HG03354 (cell line): ENCODE data around the gene OSBPL3.
A peak's percentile ranks its signal among the peaks of the same experiment; 100 is the strongest.

Source experiments
- ATAC-seq: cut with Tn5 transposase; IDR thresholded peaks from one replicate; pipeline ENCODE4 v1.9.1; 2021; ENCODE audit warnings: mild to moderate bottlenecking; ENCODE audit not compliant: unreplicated experiment, poor library complexity, severe bottlenecking

The OSBPL3 gene

DNA sequence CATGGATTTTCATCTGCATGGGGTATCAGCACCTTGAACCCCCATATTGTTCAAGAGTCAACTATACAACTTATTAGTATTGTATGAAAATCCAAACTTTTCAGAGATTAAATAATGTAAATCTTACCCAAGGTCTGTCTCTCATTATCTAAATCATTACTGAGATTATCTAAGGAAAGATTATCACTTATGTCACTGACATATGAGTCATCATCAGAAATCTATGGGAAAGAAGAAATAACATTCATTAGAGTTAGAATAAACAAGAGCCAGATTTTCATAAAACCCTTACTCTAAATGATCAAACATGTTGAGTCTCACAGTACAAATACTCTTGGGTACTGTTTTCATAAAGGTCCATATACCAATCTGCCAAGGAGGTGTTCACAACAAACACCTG is 139.4 kb downstream of the OSBPL3 start:
- ATAC-seq = no peak

- peak; percentile 71 for ATAC-seq
These were observed 143.9 kb downstream of the OSBPL3 start for GRCh38 chr7:24836084-24836483.

DNA sequence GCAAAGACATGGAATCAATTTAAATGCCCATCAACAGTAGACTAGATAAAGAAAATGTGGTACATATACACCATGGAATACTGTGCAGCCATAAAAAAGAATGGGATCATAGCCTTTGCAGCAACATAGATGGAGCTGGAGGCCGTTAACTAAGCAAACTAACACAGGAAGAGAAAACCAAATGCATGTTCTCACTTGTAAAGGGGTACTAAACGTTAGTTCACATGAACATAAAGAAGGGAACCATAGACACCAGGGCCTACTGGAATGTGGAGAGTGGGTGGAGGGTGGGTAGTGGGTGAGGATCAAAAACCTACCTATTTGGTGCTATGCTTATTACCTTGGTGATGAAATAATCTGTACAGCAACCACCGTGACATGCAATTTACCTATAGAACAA is 144.3 kb downstream of the OSBPL3 start:
- ATAC-seq = peak; percentile 24

GRCh38 chr7:24834128-24834798 is 145.7 kb downstream of the OSBPL3 start:
- peak; percentile 63 for ATAC-seq

DNA sequence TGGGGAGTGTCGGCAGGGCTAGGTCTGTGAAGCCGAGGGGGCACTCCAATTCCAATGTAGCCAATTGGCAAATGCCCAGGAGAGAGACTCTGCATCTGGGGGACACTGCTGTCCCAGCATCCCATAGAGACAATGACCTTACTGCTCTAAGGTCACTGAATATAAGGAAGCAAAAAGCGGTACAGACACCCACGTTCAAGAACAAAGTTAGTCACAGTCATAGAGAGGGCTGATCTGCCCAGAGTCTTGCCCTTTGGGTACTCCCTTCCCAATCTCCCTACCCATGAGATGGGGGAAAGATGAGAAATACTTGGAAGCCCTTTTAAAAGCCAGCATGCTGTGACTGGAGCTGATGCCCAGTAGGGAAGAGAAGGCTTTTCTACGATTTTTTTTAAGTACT is 146.4 kb downstream of the OSBPL3 start:
- ATAC-seq = no peak

GRCh38 chr7:24831240-24831639 is 148.7 kb downstream of the OSBPL3 start:
- no peak for ATAC-seq

DNA sequence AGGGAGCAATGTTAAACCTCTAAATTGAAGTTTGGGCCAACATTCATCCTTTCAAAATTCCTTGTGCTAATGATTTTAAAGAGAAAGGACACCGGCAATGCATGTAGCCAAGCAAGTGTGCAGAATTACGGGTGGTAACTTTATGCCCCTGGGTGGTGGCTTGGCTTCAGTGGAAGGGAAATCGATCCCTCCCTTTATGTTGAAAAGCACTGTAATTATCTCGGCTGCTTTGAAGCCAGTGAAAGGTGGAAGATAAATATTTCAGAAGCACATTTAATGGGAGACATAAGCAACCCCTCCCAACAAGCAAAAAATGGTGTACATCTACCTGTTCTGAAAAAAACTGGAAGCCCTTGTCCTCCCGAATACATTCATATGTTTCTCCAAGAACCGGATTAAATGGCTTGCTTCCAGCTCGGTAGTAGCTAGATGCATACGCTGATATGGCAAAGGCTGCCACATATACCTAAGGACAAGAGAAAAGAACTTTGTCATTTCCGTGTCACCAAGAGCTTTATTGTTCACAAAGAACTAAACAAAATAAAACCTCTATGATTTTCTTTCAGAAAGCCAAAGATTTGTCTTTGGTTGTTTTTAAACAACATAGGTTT is 149.4 kb downstream of the OSBPL3 start:
- no peak for ATAC-seq

- no peak for ATAC-seq
These were observed 150.2 kb downstream of the OSBPL3 start for GRCh38 chr7:24829787-24830186.

DNA sequence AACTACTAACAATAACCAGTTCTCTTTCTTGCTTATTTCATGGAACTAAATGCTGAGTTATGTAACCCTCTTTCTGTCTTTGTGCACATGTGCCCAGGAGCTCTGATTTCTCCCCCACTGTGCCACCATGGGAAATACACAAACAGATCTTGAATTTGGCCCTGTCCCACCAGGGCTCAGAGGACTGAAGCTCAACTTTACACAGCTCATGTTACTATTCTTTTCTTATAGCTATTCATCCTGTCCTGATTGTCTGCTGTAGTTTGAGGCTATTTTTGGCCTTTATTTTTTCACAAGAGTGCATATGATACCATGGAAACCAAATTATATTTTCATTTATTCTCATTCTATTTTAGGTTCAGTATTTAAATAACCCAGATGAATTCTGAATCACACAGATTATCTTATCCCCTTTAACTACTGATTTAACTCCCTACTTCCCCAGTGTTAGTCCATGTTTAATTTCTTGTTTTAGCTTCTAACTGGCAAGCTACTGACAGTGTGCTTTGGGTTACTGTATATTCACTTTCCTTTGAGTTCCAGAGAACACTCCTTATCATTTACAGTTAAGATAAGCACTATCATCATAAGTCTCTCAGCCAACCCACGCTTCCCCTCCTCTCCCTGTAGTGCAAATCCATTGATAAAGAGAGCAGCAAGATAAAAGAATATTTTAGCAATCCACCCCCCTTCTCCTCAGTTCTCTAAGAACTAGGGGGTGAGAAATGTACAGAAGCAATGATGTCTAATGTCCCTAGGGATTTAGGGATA is 150.9 kb downstream of the OSBPL3 start:
- no peak for ATAC-seq

GRCh38 chr7:24827589-24827988 is 152.4 kb downstream of the OSBPL3 start:
- ATAC-seq = no peak

GRCh38 chr7:24827027-24827426 is 153.0 kb downstream of the OSBPL3 start:
- no peak for ATAC-seq

- no peak for ATAC-seq
These were observed 153.3 kb downstream of the OSBPL3 start for GRCh38 chr7:24826662-24827020.

DNA sequence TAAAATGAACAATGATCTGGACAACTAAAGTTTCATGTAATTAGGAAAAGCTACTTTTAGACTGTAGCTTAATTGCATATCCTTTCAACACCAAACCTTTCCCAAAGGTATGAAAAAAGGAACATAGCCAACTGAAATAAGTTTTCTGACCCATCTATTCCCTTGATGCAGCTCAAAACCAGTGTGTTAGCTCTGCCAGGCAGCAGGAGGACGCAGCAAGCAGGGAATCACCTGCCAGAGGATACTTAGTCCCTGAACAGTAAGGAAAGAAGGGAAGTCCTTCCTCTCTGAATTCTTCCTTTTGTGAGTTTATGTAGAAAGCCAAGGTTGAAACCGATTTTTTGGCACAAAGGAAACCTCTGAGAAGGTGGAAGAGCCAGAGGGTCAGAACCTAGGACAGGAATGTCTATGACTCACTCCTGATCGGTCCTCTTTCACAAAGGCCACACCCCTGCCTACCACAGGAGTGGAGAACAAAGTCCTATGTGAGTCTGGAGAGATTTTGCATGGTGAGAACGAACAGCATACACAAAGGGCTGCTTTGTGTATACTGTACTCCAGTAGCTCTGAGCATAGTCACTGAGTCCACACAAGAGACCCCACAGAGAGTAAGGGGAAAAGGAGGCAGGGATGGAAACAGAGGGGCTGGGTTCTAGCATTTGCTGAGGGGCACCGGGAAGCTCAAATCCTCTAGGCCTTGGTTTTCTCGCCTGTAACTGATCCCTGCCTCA is 153.9 kb downstream of the OSBPL3 start:
- ATAC-seq = no peak

DNA sequence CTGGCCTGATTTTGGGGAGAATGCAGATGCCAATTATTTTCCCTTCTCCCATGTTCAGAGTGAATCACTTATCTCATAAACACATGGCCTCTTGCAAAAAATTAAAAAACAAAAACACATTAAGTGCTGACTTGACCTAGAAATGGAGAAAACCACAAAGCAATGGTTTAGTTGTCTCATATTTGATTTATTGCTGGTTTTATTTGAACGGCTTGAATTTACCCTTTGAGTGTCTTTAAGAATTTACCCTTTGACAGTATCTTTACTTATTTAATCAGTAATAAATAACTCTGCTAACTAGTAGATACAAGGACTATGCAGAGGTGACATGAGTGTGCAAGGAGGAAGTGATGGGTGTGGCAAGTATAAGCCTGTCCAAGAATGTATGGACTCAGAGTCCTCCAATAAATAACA is 154.6 kb downstream of the OSBPL3 start:
- no peak for ATAC-seq

DNA sequence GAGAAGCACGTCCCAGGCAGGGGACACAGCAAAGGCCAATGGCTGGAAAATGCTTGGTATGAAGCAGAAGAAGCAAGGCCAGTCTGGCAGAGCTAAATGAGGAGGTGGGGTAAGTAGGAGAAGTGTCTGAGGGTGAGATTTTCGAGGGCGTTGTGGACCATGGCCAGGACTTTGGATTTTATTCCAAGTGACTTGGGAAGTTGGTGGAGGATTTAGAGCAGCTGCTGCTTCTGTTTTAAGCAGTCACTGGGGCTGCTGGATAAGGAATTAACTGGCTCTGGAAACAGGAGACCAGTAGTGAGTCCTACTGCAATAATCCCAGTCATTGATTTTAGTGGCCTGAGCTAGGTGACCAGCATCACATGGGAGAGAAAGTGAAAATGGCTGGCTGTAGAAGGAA is 155.1 kb downstream of the OSBPL3 start:
- ATAC-seq = no peak

DNA sequence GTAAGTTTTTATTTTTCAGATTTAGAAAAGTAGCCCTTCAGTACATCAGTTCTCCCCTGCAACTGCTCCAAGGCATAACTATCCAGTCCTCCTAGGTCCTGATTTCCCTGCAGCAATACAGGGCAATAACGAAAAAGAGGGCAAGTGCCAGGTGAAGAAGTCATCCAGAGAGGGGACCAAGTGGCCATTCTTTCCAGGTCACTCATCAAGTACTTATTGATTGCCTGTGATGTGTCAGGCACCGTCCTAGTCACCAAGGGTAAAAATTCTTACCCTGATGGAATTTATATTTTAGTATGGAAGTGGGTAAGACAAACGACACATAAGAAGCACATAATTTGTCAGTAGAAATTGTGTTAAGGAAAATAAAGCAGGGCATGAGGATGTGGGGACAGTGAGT is 155.6 kb downstream of the OSBPL3 start:
- no peak for ATAC-seq

GRCh38 chr7:24821754-24822054 is 158.3 kb downstream of the OSBPL3 start:
- ATAC-seq = no peak

- peak; percentile 87 for ATAC-seq
These were observed 158.8 kb downstream of the OSBPL3 start for GRCh38 chr7:24821045-24821753.

DNA sequence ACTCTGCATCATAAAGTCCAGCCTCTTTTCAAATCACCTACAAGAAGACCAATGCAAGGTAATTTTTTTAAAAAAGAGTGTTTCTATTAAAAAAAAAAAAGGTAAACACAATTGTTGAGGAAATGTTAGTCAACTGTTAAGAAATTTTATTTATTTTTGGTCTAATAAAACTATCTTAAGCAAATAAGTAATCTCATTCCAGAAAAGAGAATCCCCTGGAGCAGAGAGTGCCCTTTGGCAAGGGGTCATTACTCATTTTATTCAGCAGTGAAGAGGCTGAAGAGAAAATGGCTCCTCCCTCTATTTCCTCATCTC is 159.3 kb downstream of the OSBPL3 start:
- no peak for ATAC-seq
